Right ventricle myocardium inferior (tissue), 1 donor: ENCODE measurements around the gene ABCD1. TPM values are rescaled to one million over a fixed set of nuclear protein-coding genes. Genes with fewer than 3 reads are reported as not detected.
"Not testable (repeated sequence)": the region's sequence is repeated elsewhere in the genome, so short reads cannot be mapped to it uniquely, and the experiment has no call there.

Experiments
- ATAC-seq: fragments of 200-7000 bp; cut with Tn5 transposase; one replicate; pipeline ENCODE4 v1.9.1; 2020; ENCODE audit warnings: mild to moderate bottlenecking, moderate library complexity
- DNase-seq: peaks from one replicate; pipeline ENCODE4 v3.0.0; 2021; ENCODE audit errors: missing footprints
- intact Hi-C: fragments of 100-400 bp; cut with DNase I; formaldehyde crosslinking; loops from one replicate; pipeline ENCODE4 v1.11.0; 2022
- long read RNA-seq: library from polyadenylated mRNA; unstranded; transcript quantifications from one replicate; pipeline ENCODE4 v2.0.0, GENCODE V29; 2021
- total RNA-seq: library from RNA; stranded (reverse); fragmentation: NEBNext Ultra II Directional; extraction: Animal tissue kit (Norgen Biotek cat#: 25700); gene quantifications from one replicate; pipeline ENCODE4 v1.2.1, GENCODE V29; 2021
- donor health status: DM: no; HTN: yes; CAD: no; lungs with severe emphysema.

The ABCD1 gene
- total RNA-seq = 16.4 TPM
- long read RNA-seq, transcript ABCD1-201 (10 exons, 3,664 nt) = major isoform, 14 of 17 reads
- long read RNA-seq, partial matches to known transcripts = 2 of 17 reads
- long read RNA-seq, other reads (novel, unspliced or antisense) = 1 of 17 reads

GRCh38 chrX:153724252-153725038 lies at the start of gene ABCD1, which contains the start of gene BCAP31:
ABCD1 (plus strand) TSS chrX:153724856; CDS start chrX:153725267, 411 bp downstream.
BCAP31 (minus strand) TSS chrX:153724387; CDS start chrX:153723244, 1,143 bp downstream.
- intact Hi-C loops = loop anchor here (5.0 kb wide), 1 partner anchor 37 kb away; the partner anchor contains the start of gene SLC6A8
- DNase-seq = peak; percentile 95
- ATAC-seq = peak; percentile 86

- intact Hi-C loops = no loop called here
- DNase-seq (no peak), ATAC-seq (no peak)
These were observed 43.5 kb upstream of the ABCD1 start for GRCh38 chrX:153681175-153681574.

- DNase-seq, intact Hi-C loops, ATAC-seq: not testable (repeated sequence)
These were observed 41.2 kb upstream of the ABCD1 start for GRCh38 chrX:153683486-153683885.

- intact Hi-C loops = loop anchor here (5.0 kb wide), 1 partner anchor 38 kb away; the partner anchor contains the start of genes ABCD1 and BCAP31
- no peak for DNase-seq
These were observed 40.0 kb upstream of the ABCD1 start for GRCh38 chrX:153684467-153685155.

GRCh38 chrX:153685156-153685536 lies 39.5 kb upstream of the ABCD1 start:
- intact Hi-C loops = loop anchor here (5.0 kb wide), 1 partner anchor 37 kb away; the partner anchor contains the start of genes ABCD1 and BCAP31
- ATAC-seq (no peak), DNase-seq (no peak)

More at GRCh38 chrX:153684467-153685155, 40.0 kb upstream of the ABCD1 start:
- no peak for ATAC-seq

- intact Hi-C loops = loop anchor here (5.0 kb wide), 1 partner anchor 36 kb away; the partner anchor contains the start of genes ABCD1 and BCAP31
- no peak for ATAC-seq
- peak; percentile 28 for DNase-seq
These were observed 38.6 kb upstream of the ABCD1 start for GRCh38 chrX:153685751-153686696.

- intact Hi-C loops = loop anchor here (5.0 kb wide), 1 partner anchor 36 kb away; the partner anchor contains the start of genes ABCD1 and BCAP31
- DNase-seq (peak; percentile 7), ATAC-seq (no peak)
These were observed 37.9 kb upstream of the ABCD1 start for GRCh38 chrX:153686711-153687110.

GRCh38 chrX:153687121-153688039 lies 37.3 kb upstream of the ABCD1 start, which contains the start of gene SLC6A8:
SLC6A8 (plus strand) TSS chrX:153687926; CDS start chrX:153688575, 649 bp downstream.
- intact Hi-C loops = loop anchor here (2.0 to 5.0 kb wide), 2 partner anchors 21 to 35 kb away; partner anchors contain the start of genes ABCD1 and BCAP31
- ATAC-seq = peak; percentile 64

GRCh38 chrX:153688071-153688470 lies 36.6 kb upstream of the ABCD1 start:
- ATAC-seq (no peak), DNase-seq (no peak)
- intact Hi-C loops = loop anchor here (2.0 to 5.0 kb wide), 2 partner anchors 21 to 34 kb away; partner anchors contain the start of genes ABCD1 and BCAP31

More at GRCh38 chrX:153687121-153688039, 37.3 kb upstream of the ABCD1 start, which contains the start of gene SLC6A8:
- DNase-seq = peak; percentile 86

- intact Hi-C loops = loop anchor here (2.0 to 5.0 kb wide), 2 partner anchors 20 to 34 kb away; partner anchors contain the start of genes ABCD1 and BCAP31
- no peak for DNase-seq
- ATAC-seq = no peak
These were observed 36.1 kb upstream of the ABCD1 start for GRCh38 chrX:153688506-153688905.

- ATAC-seq = peak; percentile 72
- DNase-seq = no peak
- intact Hi-C loops = loop anchor here (2.0 to 5.0 kb wide), 2 partner anchors 20 to 33 kb away; partner anchors contain the start of genes ABCD1 and BCAP31
These were observed 35.6 kb upstream of the ABCD1 start for GRCh38 chrX:153688911-153689590.

- DNase-seq (no peak), ATAC-seq (peak; percentile 5)
- intact Hi-C loops = loop anchor here (2.0 to 5.0 kb wide), 2 partner anchors 19 to 32 kb away; partner anchors contain the start of genes ABCD1 and BCAP31
These were observed 34.8 kb upstream of the ABCD1 start for GRCh38 chrX:153689654-153690465.

GRCh38 chrX:153690466-153690865 lies 34.2 kb upstream of the ABCD1 start:
- ATAC-seq (no peak), DNase-seq (no peak)
- intact Hi-C loops = no loop called here

GRCh38 chrX:153691032-153691827 lies 33.4 kb upstream of the ABCD1 start:
- intact Hi-C loops, ATAC-seq, DNase-seq: not testable (repeated sequence)
